DMS153 treated with DMSO at 0.1 percent for 48 hours (cell line): Measurements from ENCODE around the gene AFDN.

Source experiments
- DNase-seq: peaks from one replicate; lab custom pipeline; 2025; ENCODE audit not compliant: unreplicated experiment; lab: John Stamatoyannopoulos, UW

AFDN gene

DNA sequence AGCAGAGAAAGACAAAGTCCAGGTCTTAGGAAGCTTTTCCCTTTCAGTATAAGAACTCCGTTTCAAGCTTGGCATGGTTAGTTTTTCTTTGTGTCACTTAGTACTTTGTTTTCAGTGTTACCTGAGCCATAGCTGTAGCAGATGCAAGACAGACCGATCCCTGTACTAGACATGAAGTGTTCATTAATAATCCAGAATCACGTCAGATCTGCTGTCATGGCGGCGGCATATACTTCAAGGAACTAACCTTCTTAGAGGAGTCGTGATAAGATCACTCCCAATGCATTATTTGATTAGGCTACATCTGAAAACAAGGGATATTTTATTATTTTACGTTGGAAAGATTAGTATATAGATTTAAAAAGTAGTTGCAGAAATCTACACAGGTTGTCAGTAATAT is 83.9 kb downstream of the AFDN start:
- no peak for DNase-seq

DNA sequence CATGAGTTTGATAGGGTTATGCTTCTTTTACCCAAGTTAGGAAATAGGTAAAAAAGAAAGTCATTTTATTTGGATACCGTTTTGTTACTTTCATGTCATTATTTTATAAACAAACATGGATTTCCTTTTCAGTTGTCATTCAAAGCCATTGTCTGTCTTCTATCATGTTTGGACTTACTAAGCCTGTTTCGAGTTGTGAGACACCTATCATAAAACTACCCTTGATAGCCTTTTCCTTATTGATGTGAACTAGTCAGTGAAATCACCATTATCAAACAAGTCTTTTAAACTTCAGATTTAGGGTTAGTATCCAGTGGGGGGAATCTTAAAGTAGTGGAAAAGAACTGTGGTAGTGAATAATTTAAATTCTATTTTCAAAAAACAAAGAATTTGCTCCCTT is 85.8 kb downstream of the AFDN start:
- DNase-seq = no peak

- DNase-seq = no peak
Measured at GRCh38 chr6:167913699-167914098, 87.0 kb downstream of the AFDN start.

- no peak for DNase-seq
Measured at GRCh38 chr6:167915139-167915538, 88.4 kb downstream of the AFDN start.

GRCh38 chr6:167917551-167918154 is 90.9 kb downstream of the AFDN start:
- no peak for DNase-seq

GRCh38 chr6:167918548-167919278 is 92.0 kb downstream of the AFDN start:
- no peak for DNase-seq

DNA sequence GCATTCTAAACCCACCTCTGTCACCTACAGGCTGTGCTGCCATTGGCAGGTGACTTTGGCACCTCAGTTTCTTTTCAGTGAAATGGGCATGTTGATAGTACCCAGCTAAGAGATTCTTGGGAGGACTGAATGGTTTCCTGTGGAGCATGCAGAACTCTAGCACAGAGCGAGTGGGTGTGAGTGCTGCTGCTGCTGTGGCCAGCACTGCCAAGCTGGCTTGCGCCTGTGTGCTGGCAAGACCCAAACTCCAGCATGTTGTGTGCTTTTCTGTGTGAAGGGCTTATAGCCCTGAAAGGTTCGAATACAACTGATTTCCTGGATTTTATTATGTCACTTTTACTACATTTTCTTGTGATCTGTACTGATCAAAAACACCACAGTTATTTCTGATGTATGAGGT is 92.6 kb downstream of the AFDN start:
- no peak for DNase-seq

DNA sequence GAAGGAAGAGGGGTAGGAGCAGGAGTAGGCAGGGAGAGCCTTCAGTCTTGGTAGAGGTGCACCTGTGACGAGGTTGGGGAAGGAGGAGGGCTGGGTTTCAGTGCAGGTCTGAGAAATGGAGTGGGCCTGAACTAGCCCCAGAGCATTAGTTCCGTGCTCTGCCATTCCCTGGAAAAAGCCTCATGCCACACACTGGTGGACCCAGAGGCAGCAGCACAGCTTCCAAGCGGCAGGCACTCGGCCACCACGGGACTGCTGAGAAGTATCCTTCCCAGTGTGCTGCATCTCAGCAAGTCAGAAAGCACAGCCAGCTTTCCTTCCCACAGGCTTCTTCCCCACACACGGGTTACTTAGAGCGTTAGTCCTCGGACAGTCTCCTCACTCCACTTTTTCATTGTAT is 93.5 kb downstream of the AFDN start:
- DNase-seq = no peak

- no peak for DNase-seq
Measured at GRCh38 chr6:167921831-167922230, 95.1 kb downstream of the AFDN start.

GRCh38 chr6:167925026-167925425 is 98.3 kb downstream of the AFDN start:
- DNase-seq = no peak

- DNase-seq = no peak
Measured at GRCh38 chr6:167927246-167927645, 100.5 kb downstream of the AFDN start.

- no peak for DNase-seq
Measured at GRCh38 chr6:167928111-167928510, 101.4 kb downstream of the AFDN start.

GRCh38 chr6:167930295-167930694 is 103.6 kb downstream of the AFDN start:
- DNase-seq = no peak

- no peak for DNase-seq
Measured at GRCh38 chr6:167932468-167933276, 106.0 kb downstream of the AFDN start.

GRCh38 chr6:167933290-167933689 is 106.6 kb downstream of the AFDN start:
- DNase-seq = no peak

GRCh38 chr6:167933847-167934246 is 107.1 kb downstream of the AFDN start:
- no peak for DNase-seq

GRCh38 chr6:167934426-167934864 is 107.7 kb downstream of the AFDN start:
- no peak for DNase-seq

DNA sequence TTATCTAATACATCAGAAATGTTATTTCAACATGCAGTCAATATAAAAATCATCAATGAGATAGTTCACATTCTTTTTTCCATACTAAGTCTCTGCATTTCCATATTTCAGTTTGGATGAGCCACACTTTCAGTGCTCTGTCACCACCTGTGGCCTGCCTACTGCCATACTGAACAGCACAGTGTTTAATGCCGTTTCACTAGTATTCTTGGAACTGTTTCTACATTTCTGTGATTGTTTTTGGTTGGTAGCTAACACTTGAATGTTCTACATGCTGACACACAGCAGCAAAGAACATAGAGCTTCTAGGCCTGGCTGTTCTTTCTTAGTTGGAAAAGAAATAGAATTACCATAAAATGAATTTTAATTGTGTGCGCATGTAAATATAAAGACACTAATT is 109.3 kb downstream of the AFDN start:
- DNase-seq = no peak

DNA sequence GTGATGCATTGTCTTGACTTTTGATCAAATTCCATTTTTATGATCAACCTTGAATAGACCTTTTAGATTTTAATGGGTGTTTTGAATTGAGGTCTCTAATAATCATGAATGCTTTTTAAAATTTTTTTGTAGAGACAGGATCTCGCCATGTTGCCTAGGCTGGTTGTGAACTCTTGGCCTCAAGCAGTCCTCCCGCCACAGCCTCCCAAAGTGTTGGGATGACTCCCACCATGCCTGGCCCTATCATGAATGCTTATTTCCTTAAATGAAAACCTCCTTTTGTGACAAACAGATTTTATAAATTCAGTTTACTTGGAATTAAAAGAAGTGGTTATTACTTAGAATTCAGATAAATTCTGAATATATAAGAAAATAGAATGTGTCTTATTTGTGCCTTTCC is 110.6 kb downstream of the AFDN start:
- DNase-seq = no peak

GRCh38 chr6:167937948-167938911 is 111.5 kb downstream of the AFDN start:
- DNase-seq = no peak

DNA sequence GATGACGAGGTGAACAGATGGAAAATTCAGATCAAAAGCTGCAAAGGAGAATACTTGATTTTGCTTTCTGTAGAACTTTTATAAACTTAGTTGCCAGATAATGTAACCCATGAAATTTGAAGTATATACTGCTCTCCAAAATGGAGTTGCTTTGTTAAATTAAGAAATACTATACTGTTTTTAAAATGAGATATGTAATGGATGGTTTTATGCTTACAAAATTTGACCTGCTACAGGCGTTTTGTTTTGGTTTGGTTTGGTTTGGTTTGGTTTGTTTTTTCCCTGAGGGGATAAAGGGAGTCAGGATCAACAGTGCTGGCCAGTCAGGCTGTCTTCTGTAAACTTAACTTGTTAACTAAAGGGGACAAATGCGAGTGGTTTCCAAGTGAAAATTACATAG is 115.1 kb downstream of the AFDN start:
- DNase-seq = no peak
